HG02938 (cell line): ENCODE data around the gene FNDC8.
"Not testable (repeated sequence)": the region's sequence is repeated elsewhere in the genome, so short reads cannot be mapped to it uniquely, and the experiment has no call there.

Source experiments
- ATAC-seq: cut with Tn5 transposase; IDR thresholded peaks from one replicate; pipeline ENCODE4 v1.9.1; 2021; ENCODE audit warnings: mild to moderate bottlenecking, moderate library complexity; ENCODE audit not compliant: unreplicated experiment

Gene FNDC8

DNA sequence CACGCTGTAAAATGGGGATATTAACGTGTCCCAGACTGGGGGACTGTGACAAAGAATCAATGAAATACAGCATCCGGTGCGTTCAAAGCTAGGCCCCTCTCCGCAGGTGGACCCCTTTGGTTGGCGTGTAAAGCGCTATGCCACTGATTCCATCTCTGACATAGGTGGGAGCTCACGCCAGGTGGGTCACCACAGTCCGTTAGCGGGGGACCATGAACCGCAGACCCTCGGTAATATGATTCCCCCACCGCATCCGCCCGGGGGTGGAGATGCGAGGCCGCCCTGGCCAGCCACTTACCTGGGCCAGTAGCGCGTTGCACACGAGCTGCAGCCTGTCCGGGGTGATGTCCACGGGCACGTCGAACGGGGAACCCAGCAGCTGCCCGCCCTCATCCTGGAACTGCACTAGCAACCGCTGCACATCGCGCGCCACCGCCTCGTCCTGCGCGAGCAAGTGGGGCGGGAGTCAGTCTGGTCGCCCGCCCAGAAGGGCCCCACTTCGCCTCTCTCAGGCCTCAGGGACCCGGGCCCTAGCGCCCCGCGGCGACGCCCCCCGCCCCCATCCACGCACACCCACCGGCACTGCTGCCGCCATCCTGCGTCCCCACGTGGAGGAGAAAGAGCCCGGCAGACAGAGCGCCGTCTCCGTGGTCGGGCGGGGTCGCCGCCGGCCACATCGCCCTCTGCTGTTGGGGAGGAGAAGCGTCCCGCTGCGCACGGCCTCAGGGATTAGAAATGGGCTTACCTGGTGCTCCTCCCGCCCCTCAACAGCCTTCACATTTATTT lies 20.5 kb downstream of the FNDC8 start, which contains the start of gene NLE1:
Gene NLE1 (minus strand): TSS at position 623 of the 786 bp plus-strand sequence. CDS start 28 bp downstream, at position 595.
- peak; percentile 77 for ATAC-seq

DNA sequence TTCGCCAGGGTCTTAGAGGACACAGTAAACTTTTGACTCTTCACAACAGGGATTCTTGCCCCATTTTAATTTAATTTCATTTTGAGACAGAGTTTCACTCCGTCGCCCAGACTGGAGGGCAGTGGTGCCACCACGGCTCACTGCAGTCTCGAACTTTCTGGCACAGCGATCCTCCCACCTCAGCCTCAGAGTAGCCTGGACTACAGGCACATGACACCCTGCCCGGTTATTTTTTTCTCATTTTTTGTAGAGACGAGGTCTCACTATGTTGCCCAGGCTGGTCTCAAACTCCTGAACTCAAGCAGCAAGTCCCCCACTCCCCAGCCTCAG lies 21.0 kb downstream of the FNDC8 start:
- ATAC-seq: no peak

DNA sequence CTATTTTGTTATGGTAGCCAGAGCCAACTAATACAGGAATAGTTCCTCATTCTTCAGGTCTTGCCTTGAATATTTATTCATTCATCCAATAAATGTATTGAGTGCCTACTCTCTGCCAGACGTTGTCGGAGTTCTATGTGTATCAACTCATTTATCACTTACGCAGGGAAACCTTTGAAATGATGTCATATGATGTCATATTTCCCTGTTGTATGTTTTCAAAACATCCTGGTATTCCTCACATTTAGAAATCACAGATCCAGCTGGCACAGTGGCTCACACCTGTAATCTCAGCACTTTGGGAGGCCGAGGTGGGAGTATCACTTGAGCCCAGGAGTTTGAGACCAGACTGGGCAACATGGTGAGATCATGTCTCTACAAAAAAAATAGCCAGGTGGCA lies 23.4 kb downstream of the FNDC8 start:
- ATAC-seq: no peak

- ATAC-seq: no peak
Measured at GRCh38 chr17:35146214-35146833, 24.9 kb downstream of the FNDC8 start.

DNA sequence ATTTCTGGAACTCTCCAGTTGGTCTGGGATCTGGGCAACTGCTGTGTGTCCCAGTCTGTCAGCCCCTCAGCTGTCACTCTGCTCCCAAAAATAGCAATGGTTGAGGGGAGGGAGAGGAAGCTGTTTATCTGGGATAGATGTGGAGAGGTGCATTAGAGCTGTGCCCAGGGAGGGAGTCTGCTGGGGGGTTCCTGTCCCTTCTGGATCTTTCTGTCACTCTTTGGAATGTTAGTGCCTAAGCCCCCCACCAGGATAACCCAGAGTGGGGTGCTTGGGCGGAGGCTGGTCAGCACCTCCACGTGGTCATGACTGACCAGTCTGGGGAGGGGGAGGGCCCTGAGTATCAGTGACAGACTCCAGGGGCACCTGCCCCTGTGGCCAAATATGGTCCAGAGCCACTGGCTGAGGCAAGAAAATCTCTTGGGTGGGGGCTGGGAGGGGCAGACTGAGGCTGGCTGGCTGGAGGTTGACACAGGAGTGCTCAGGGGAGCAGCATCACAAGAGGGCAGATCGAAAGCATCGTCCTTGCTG lies 26.0 kb downstream of the FNDC8 start, which contains the start of gene UNC45B:
Gene UNC45B (plus strand): TSS at position 443 of the 531 bp plus-strand sequence. CDS start 447 bp downstream, outside the sequence.
- ATAC-seq: no peak

GRCh38 chr17:35148144-35148543 lies 26.7 kb downstream of the FNDC8 start:
- ATAC-seq: no peak

- ATAC-seq: no peak
Measured at GRCh38 chr17:35149941-35150340, 28.5 kb downstream of the FNDC8 start.

- ATAC-seq: not testable (repeated sequence)
Measured at GRCh38 chr17:35151080-35151479, 29.7 kb downstream of the FNDC8 start.

DNA sequence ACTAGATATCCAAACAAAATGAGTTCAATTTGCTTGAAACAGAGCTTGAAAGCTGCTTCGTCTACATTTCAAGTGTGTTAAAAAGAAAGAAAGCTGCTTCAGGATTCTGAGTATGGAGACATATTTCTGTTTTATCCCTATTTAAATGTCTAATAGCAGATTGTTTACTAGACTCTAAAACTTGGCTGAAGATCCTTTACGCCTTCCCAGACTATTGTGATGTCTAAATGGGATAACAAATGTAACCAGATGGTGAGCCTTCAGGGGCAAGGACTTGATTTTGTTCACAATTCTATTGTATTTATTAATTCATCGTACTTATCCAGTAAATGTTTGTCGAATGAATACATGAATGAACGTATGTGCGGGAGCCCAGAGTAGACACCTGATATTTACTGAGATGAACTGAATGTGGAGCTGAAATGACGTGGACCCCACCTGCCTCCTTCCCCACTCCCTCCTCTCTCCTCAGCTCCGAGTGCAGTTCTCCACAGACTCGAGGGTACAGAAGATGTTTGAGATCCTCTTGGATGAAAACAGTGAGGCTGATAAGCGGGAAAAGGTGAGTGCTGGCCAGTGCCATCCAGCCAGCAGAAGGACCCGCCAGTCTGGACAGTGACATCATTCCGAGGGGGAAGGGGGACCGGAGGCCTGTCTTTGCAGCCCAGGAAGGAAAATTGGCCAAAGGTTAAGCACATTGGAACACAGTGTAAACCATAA lies 31.2 kb downstream of the FNDC8 start:
- no peak for ATAC-seq

- ATAC-seq: no peak
Measured at GRCh38 chr17:35154196-35155165, 33.1 kb downstream of the FNDC8 start.

- no peak for ATAC-seq
Measured at GRCh38 chr17:35155246-35155645, 33.8 kb downstream of the FNDC8 start.

DNA sequence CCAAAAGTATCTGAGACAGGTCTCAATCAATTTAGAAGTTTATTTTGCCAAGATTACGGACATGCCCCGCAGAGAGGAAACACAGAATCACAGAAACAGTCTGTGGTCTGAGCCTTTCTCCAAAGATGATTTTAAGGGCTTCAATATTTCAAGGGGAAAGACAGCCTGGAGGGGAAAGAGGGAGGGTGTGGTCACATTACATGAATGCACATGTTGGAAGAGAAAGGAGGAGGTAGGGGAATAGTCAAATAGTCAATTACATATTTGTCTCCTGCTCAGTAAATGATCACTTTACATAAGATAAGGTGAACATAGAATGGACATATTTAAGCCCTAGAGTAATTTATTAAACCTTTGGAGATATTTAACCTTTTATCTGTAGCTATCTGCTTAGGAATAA lies 38.5 kb downstream of the FNDC8 start:
- no peak for ATAC-seq

DNA sequence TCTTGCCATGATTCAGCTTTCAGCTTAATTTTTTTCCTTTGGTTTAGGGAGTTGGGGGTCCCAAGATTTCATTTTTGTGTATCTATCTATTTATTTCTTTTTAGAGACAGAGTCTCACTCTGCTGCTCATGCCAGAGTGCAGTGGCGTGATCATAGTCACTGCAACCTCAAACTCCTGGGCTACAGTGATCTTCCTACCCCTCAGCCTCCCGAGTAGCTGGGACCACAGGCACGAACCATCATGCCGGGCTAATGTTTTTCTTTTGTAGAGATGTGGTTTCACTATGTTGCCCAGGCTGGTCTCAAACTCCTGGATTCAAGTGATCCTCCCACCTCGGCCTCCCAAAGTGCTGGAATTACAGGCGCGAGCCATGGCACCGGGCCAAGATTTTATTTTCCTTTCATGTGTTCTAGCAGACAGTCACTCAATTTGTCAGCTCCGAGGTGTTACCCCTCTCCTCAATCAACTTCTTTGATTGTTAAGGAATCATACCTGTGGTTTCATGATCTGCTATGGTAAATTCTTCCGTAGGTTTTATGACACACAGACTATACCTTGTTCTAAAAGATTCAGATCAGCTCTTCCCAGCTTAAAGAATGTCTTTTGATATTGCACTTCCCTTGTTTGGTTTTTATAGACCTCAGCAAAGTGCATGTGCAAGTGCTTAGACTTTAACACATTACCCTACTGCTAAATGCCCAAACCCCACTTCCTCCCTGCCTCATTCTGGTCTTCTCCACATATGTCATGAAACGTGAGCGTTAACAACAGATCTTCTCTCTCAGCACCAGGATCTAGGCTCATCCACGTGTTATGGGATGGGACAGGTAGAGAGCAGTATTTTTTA lies 39.2 kb downstream of the FNDC8 start:
- no peak for ATAC-seq

GRCh38 chr17:35161281-35161761 lies 39.9 kb downstream of the FNDC8 start:
- no peak for ATAC-seq

- ATAC-seq: no peak
Measured at GRCh38 chr17:35162755-35163154, 41.3 kb downstream of the FNDC8 start.

DNA sequence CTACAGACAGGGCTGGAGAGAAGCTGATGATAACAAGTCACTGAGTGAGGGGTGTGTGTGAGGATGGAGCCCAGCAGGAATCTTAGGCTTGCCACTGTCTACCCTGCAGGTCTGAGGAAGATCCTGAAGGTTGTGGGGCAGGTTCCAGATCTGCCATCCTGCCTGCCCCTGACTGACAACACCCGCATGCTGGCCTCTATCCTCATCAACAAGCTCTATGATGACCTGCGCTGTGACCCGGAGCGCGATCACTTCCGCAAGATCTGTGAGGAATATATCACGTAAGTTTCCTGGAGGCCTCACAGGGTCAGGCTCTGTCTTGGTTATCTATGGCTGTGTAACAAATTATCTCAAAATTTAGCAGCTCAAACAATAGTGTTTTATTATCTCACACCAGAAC lies 42.5 kb downstream of the FNDC8 start:
- ATAC-seq: no peak

- ATAC-seq: no peak
Measured at GRCh38 chr17:35164716-35165115, 43.3 kb downstream of the FNDC8 start.

DNA sequence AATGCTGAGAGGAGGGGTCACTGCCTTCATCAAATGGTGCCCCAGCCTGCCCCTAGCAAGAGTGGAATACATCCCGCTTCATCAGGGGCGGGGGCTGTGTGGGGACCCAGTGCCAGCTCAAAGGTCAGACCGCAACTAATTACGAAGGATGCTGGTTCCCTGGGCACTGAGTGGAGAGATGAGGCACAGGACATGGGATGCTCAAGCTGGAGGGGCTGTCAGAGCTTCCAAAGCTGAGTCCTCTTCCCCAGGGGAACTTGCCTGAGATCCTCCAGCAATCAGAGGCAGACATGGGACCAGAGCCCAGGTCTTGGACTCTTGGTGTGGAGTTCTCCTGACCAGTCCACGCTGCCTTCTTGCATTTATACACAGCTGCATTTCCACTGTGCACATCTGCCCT lies 45.1 kb downstream of the FNDC8 start:
- no peak for ATAC-seq

GRCh38 chr17:35167046-35167445 lies 45.6 kb downstream of the FNDC8 start:
- no peak for ATAC-seq
